Loucy (cell line): ENCODE results near the gene ERCC6L2.

ENCODE experiments used
- H2AFZ ChIP-seq: fragments of 200-600 bp; sonication (generic); 2 replicates; pipeline ENCODE4 v1.6.0; 2016; ENCODE audit warnings: antibody characterized with exemption, mild to moderate bottlenecking, low read length, moderate library complexity
- H3F3A ChIP-seq: fragments of 200-600 bp; 2 replicates; pipeline ENCODE4 v1.6.0; 2016; ENCODE audit warnings: antibody characterized with exemption, low read depth, mild to moderate bottlenecking
- H3K27me3 ChIP-seq: fragments of 200-600 bp; sonication (generic); 2 replicates; pipeline ENCODE4 v1.6.1; 2014; ENCODE audit warnings: low read length, mild to moderate bottlenecking; ENCODE audit not compliant: insufficient read depth, poor library complexity, severe bottlenecking
- H3K36me3 ChIP-seq: fragments of 200-600 bp; sonication (generic); 2 replicates; pipeline ENCODE4 v1.6.1; 2016; ENCODE audit warnings: low read length; ENCODE audit not compliant: insufficient read depth
- H3K4me1 ChIP-seq: fragments of 200-600 bp; sonication (generic); 2 replicates; pipeline ENCODE4 v1.5.1; 2014; ENCODE audit warnings: low read length, mild to moderate bottlenecking; ENCODE audit not compliant: insufficient read depth, poor library complexity, severe bottlenecking
- H3K4me2 ChIP-seq: fragments of 200-600 bp; sonication (generic); 2 replicates; pipeline ENCODE4 v1.6.0; 2014; ENCODE audit warnings: antibody characterized with exemption, low read length, low read depth, mild to moderate bottlenecking; ENCODE audit not compliant: poor library complexity, severe bottlenecking
- H3K4me3 ChIP-seq: fragments of 200-600 bp; sonication (generic); 2 replicates; pipeline ENCODE4 v1.5.1; 2014; ENCODE audit warnings: low read length, mild to moderate bottlenecking, mixed read lengths; ENCODE audit not compliant: poor library complexity, severe bottlenecking
- H3K79me2 ChIP-seq: fragments of 200-600 bp; sonication (generic); 2 replicates; pipeline ENCODE4 v1.6.1; 2014; ENCODE audit warnings: low read length; ENCODE audit not compliant: insufficient read depth
- H3K9ac ChIP-seq: fragments of 200-600 bp; sonication (generic); 2 replicates; pipeline ENCODE4 v1.6.0; 2014; ENCODE audit warnings: mild to moderate bottlenecking, low read depth, low read length, moderate library complexity; ENCODE audit not compliant: poor library complexity, severe bottlenecking
- H3K9me2 ChIP-seq: fragments of 200-600 bp; sonication (generic); replicated peaks from 2 replicates; pipeline ENCODE4 v1.6.1; 2016; ENCODE audit warnings: low read depth, low read length, mixed read lengths
- H3K9me3 ChIP-seq: fragments of 200-600 bp; sonication (generic); 2 replicates; pipeline ENCODE4 v1.6.1; 2014; ENCODE audit warnings: mild to moderate bottlenecking, antibody characterized with exemption, low read length, low read depth; ENCODE audit not compliant: insufficient read depth
- H4K20me1 ChIP-seq: fragments of 200-600 bp; sonication (generic); 2 replicates; pipeline ENCODE4 v1.6.0; 2014; ENCODE audit warnings: antibody characterized with exemption, low read length, mild to moderate bottlenecking; ENCODE audit not compliant: insufficient read depth, poor library complexity, severe bottlenecking
- CTCF ChIP-seq: fragments of 200-600 bp; sonication (generic); conservative IDR thresholded peaks from 2 replicates; pipeline ENCODE4 v1.5.1; 2014; ENCODE audit warnings: mild to moderate bottlenecking, antibody characterized with exemption, low read length
- EZH2phosphoT487 ChIP-seq: fragments of 200-600 bp; IDR thresholded peaks from 2 replicates; pipeline ENCODE4 v1.6.1; 2018; ENCODE audit warnings: antibody characterized with exemption, mild to moderate bottlenecking, moderate library complexity, borderline replicate concordance

The ERCC6L2 gene

GRCh38 chr9:95835393-95835792 is 40.1 kb upstream of the ERCC6L2 start:
- H4K20me1 ChIP-seq = no peaks in the 10 kb centered on the region
- no peaks in the 10 kb centered on the region for H3K9me3 ChIP-seq
- no peaks in the 10 kb centered on the region for H3K79me2 ChIP-seq
- no peak overlapping the region for H2AFZ ChIP-seq
- no peak overlapping the region for H3K4me3 ChIP-seq
- H3F3A ChIP-seq = no peaks in the 10 kb centered on the region
- H3K9me2 ChIP-seq = no peaks in the 10 kb centered on the region
- TF ChIP-seq EZH2phosphoT487 (no peak), CTCF (no peak)
- no peaks in the 10 kb centered on the region for H3K27me3 ChIP-seq
- H3K4me2 ChIP-seq = no peak overlapping the region
- no peak overlapping the region for H3K9ac ChIP-seq
- H3K4me1 ChIP-seq = no peaks in the 10 kb centered on the region
- H3K36me3 ChIP-seq = no peaks in the 10 kb centered on the region

GRCh38 chr9:95836072-95836471 is 39.4 kb upstream of the ERCC6L2 start:
- no peak overlapping the region for H3K4me3 ChIP-seq
- H3K9me3 ChIP-seq = no peaks in the 10 kb centered on the region
- no peak overlapping the region for H3K9ac ChIP-seq
- H4K20me1 ChIP-seq = no peaks in the 10 kb centered on the region
- no peaks in the 10 kb centered on the region for H3K4me1 ChIP-seq
- H3K4me2 ChIP-seq = no peak overlapping the region
- H3K36me3 ChIP-seq = no peaks in the 10 kb centered on the region
- H3K27me3 ChIP-seq = no peaks in the 10 kb centered on the region
- H3K9me2 ChIP-seq = no peaks in the 10 kb centered on the region
- H3F3A ChIP-seq = no peaks in the 10 kb centered on the region
- no peak overlapping the region for H2AFZ ChIP-seq
- H3K79me2 ChIP-seq = no peaks in the 10 kb centered on the region
- TF ChIP-seq EZH2phosphoT487 (no peak), CTCF (no peak)

- H4K20me1 ChIP-seq = no peaks in the 10 kb centered on the region
- TF ChIP-seq CTCF (no peak), EZH2phosphoT487 (no peak)
- no peaks in the 10 kb centered on the region for H3K9me2 ChIP-seq
- no peaks in the 10 kb centered on the region for H3K79me2 ChIP-seq
- H3K4me3 ChIP-seq = no peak overlapping the region
- no peak overlapping the region for H2AFZ ChIP-seq
- H3K9me3 ChIP-seq = no peaks in the 10 kb centered on the region
- no peak overlapping the region for H3K9ac ChIP-seq
- no peaks in the 10 kb centered on the region for H3K36me3 ChIP-seq
- no peak overlapping the region for H3K4me2 ChIP-seq
- no peaks in the 10 kb centered on the region for H3K4me1 ChIP-seq
- H3K27me3 ChIP-seq = no peaks in the 10 kb centered on the region
- no peaks in the 10 kb centered on the region for H3F3A ChIP-seq
Observed at GRCh38 chr9:95839012-95839411, 36.5 kb upstream of the ERCC6L2 start.
